Measurements from ENCODE around the gene LTBP1. TPM values are rescaled to one million over a fixed set of nuclear protein-coding genes. Genes with fewer than 3 reads are reported as not detected.

Gene LTBP1
- total RNA-seq, 1 donor from 2014 or later: 43.9 TPM

- no peak for DNase-seq (ENCODE audit: low read depth)
- H3K4me3 ChIP-seq (ENCODE audit: low read depth, low read length): no peak overlapping the region
- TF ChIP-seq CTCF (conservative IDR thresholded peaks at IDR 0.05; ENCODE audit: low read depth, low read length): no peak
Measured at GRCh38 chr2:33267756-33268155, 321.0 kb downstream of the LTBP1 start.

GRCh38 chr2:33268246-33268831 is 321.6 kb downstream of the LTBP1 start:
- no peak for TF ChIP-seq CTCF (conservative IDR thresholded peaks at IDR 0.05; ENCODE audit: low read depth, low read length)
- H3K4me3 ChIP-seq (ENCODE audit: low read depth, low read length): no peak overlapping the region
- no peak for DNase-seq (ENCODE audit: low read depth)

- no peak for DNase-seq (ENCODE audit: low read depth)
- H3K4me3 ChIP-seq (ENCODE audit: low read depth, low read length): no peak overlapping the region
- no peak for TF ChIP-seq CTCF (conservative IDR thresholded peaks at IDR 0.05; ENCODE audit: low read depth, low read length)
Measured at GRCh38 chr2:33272001-33272400, 325.2 kb downstream of the LTBP1 start.

- TF ChIP-seq CTCF (conservative IDR thresholded peaks at IDR 0.05; ENCODE audit: low read depth, low read length): no peak
- no peak for DNase-seq (ENCODE audit: low read depth)
- H3K4me3 ChIP-seq (ENCODE audit: low read depth, low read length): no peak overlapping the region
Measured at GRCh38 chr2:33273479-33273878, 326.7 kb downstream of the LTBP1 start.

GRCh38 chr2:33274524-33274923 is 327.8 kb downstream of the LTBP1 start:
- no peak for DNase-seq (ENCODE audit: low read depth)
- H3K4me3 ChIP-seq (ENCODE audit: low read depth, low read length): no peak overlapping the region
- TF ChIP-seq CTCF (conservative IDR thresholded peaks at IDR 0.05; ENCODE audit: low read depth, low read length): no peak

- no peak for DNase-seq (ENCODE audit: low read depth)
- H3K4me3 ChIP-seq (ENCODE audit: low read depth, low read length): no peak overlapping the region
- TF ChIP-seq CTCF (conservative IDR thresholded peaks at IDR 0.05; ENCODE audit: low read depth, low read length): no peak
Measured at GRCh38 chr2:33275689-33276444, 329.1 kb downstream of the LTBP1 start.

GRCh38 chr2:33277002-33277426 is 330.3 kb downstream of the LTBP1 start:
- no peak for DNase-seq (ENCODE audit: low read depth)
- no peak overlapping the region for H3K4me3 ChIP-seq (ENCODE audit: low read depth, low read length)
- no peak for TF ChIP-seq CTCF (conservative IDR thresholded peaks at IDR 0.05; ENCODE audit: low read depth, low read length)
